ENCODE measurements around the gene CDY1B.
"Not testable (repeated sequence)": the region's sequence is repeated elsewhere in the genome, so short reads cannot be mapped to it uniquely, and the experiment has no call there.

CDY1B gene

GRCh38 chrY:24047919-24048318, at the start of gene CDY1B:
Gene CDY1B, minus strand, starts transcription at chrY:24048019. Its CDS starts 331 bp downstream, at chrY:24047688.
- H3K36me3 ChIP-seq (replicated peaks); H3K4me3 ChIP-seq; H3K27me3 ChIP-seq (ENCODE audit: low read depth); DNase-seq (ENCODE audit: low spot score in 2 of 2); H3K4me1 ChIP-seq; H3K9me3 ChIP-seq; in situ Hi-C loops (cut with MboI; ENCODE audit: low sequenced_read_pairs): not testable (repeated sequence)

- H3K36me3 ChIP-seq (replicated peaks); H3K9me3 ChIP-seq; DNase-seq (ENCODE audit: low spot score in 2 of 2); H3K4me1 ChIP-seq; H3K27me3 ChIP-seq (ENCODE audit: low read depth); H3K4me3 ChIP-seq; in situ Hi-C loops (cut with MboI; ENCODE audit: low sequenced_read_pairs): not testable (repeated sequence)
Measured at GRCh38 chrY:24049525-24049924, 1.7 kb upstream of the CDY1B start.

- H3K4me3 ChIP-seq; H3K4me1 ChIP-seq; H3K27me3 ChIP-seq (ENCODE audit: low read depth); in situ Hi-C loops (cut with MboI; ENCODE audit: low sequenced_read_pairs); H3K36me3 ChIP-seq (replicated peaks); H3K9me3 ChIP-seq; DNase-seq (ENCODE audit: low spot score in 2 of 2): not testable (repeated sequence)
Measured at GRCh38 chrY:24043209-24043608, 4.6 kb downstream of the CDY1B start.

GRCh38 chrY:24039008-24039718, 8.7 kb downstream of the CDY1B start:
- H3K9me3 ChIP-seq; H3K36me3 ChIP-seq (replicated peaks); H3K27me3 ChIP-seq (ENCODE audit: low read depth); H3K4me1 ChIP-seq; DNase-seq (ENCODE audit: low spot score in 2 of 2); H3K4me3 ChIP-seq; in situ Hi-C loops (cut with MboI; ENCODE audit: low sequenced_read_pairs): not testable (repeated sequence)

GRCh38 chrY:24026212-24027103, 21.4 kb downstream of the CDY1B start:
- H3K36me3 ChIP-seq (replicated peaks); DNase-seq (ENCODE audit: low spot score in 2 of 2); in situ Hi-C loops (cut with MboI; ENCODE audit: low sequenced_read_pairs); H3K9me3 ChIP-seq; H3K4me3 ChIP-seq; H3K4me1 ChIP-seq; H3K27me3 ChIP-seq (ENCODE audit: low read depth): not testable (repeated sequence)

Measured in HAP-1 (cell line).